Measurements from ENCODE around the gene SIGLEC1.

SIGLEC1 gene

DNA sequence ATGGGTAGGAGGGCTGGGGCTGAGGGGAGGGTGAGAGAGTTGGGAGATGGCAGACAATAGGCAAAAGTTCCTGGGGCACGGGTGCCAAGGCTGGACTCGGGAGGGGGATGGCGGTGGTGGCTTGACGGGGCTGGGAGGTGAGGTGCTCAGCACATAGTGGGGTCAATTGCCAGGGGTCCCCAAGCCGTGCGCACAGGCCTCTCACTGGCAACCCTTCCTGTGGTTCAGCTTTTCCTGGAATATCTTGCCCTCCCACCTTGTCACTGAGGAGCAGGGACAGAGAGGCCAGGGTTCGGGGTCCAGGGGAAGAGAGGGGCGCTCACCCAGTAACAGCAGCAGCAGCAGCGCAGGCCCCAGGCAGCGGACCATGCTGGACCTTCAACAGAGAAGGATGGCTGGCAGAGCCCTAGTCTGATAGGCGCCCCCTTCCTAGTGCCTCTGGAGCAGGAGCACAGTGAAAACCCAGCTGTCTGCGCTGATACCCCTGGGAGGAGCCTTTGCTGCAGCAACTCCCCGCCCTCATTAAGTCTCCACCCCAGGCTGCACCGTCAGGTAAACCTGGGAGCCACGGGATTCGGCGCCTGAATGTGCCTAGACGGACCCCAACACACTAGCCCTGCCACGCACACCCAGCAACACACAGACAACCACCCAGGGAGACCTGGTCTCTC lies 49.2 kb downstream of the SIGLEC1 start, which contains the start of gene GFRA4:
Gene GFRA4, minus strand, starts transcription at position 369 of the 671 bp plus-strand sequence. Its CDS starts 0 bp downstream, at position 369.
- H3K9me3 ChIP-seq (ENCODE audit: control insufficient read depth, insufficient read depth, low read depth, low read length): no peaks in the 10 kb centered on the region
- peaks cover 47% of the 10 kb centered on the region for H3K27me3 ChIP-seq (ENCODE audit: control insufficient read depth, insufficient read depth, low read length)
- H3K4me1 ChIP-seq (ENCODE audit: control insufficient read depth, insufficient read depth, low read length): peaks cover 12% of the 10 kb centered on the region
- no peak within 1 kb of the TSS for H3K9ac ChIP-seq (ENCODE audit: low read length)
- no peak within 1 kb of the TSS for H3K27ac ChIP-seq (ENCODE audit: low read depth, low read length)
- no peaks in the 10 kb centered on the region for H3K36me3 ChIP-seq (ENCODE audit: control insufficient read depth, insufficient read depth, low read length)
- no peak within 1 kb of the TSS for H3K4me3 ChIP-seq (ENCODE audit: low read depth, low read length)

All from HUES6 (cell line).